Activated effector memory CD4-positive, alpha-beta T cell treated with anti-CD3 and anti-CD28 coated beads, Interleukin-2, amount 50 U/mL, for 16 hours (primary cell): Measurements from ENCODE around the gene OR10H1.
"Not testable (repeated sequence)": the region's sequence is repeated elsewhere in the genome, so short reads cannot be mapped to it uniquely, and the experiment has no call there.

Experiments used
- DNase-seq: peaks from one replicate; pipeline ENCODE4 v3.0.0-alpha.2; 2020

The OR10H1 gene

GRCh38 chr19:15828611-15829305 is 13.3 kb upstream of the OR10H1 start:
- peak; percentile 33 for DNase-seq

DNA sequence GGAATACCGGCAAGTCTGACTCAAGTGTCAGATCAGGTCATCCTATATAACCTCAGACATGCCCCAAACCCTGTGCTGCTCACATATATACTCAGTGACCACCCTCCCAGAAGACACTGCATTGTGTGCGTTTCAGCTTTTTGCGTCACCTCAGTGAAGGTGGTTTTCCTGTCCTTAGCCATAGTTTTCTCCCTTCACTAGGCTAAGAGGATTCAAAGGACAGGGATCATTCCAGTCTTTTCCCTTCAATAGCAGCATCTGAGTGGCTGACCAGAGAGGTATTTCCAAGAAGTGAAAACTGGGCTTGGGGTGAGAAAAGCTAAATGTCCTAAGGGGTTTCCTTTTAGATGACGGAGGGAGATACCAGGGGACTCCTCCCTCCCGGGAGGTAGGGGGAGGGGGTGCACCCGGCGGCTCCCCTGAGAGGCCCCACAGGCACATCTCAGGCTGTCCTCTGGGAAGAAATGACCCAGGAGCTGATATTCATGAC is 12.7 kb upstream of the OR10H1 start:
- DNase-seq, result no peak

DNA sequence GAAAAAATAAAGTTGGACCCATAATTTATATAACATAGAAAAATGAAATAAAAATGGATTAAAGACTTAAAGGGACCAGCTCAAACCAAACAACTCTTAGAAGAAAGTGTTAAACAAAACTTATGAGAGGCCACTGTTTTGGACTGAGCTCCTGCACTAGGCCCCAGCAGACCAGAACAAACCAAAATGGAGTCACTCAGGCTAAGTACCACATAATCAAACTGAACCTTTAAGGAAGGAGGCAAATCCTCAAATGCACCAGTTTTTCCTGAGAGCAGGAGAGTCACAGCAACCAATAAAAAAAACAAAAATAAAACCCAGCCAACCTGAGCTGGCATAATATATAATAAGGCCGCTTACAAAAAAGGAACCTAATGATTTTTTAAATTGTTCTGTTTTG is 10.3 kb upstream of the OR10H1 start:
- DNase-seq, result no peak

DNA sequence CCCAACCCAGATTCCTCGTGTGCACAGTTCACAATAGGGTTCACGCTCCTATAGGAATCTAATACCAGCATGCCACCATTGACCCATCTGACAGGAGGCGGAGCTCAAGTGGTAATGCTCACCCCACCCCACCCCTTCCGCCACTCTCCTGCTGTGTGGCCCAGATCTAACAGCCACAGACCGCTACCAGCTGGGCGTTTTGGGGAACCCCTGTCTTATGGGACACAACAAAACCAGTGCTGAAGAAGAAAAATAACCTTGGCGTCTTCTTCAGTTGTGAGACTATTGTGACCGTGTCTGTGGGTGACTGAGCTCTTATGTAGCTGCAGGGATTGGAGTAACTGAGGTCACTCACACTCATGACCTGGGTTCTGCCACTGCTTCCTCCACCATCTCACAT is 5.2 kb upstream of the OR10H1 start:
- peak; percentile 42 for DNase-seq

DNA sequence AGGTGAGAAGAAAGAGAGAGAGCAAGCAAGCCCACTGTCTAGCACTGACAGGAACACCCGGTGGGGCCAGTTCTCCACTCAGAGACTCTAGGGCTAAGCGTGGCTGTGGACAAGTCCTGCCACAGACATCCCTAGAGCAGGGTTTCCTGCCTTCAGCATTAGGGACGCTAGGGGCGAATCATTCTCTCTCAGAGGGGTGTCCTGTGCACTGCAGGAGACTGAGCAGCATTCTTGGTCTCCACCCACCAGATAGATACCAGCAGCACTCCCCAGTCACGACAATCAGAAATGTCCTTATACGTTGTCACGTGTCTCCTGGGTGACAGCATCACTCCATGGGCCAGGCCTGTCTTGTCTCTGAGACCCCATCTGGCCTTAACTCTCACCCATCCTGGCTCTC is 1.5 kb downstream of the OR10H1 start:
- peak; percentile 19 for DNase-seq

DNA sequence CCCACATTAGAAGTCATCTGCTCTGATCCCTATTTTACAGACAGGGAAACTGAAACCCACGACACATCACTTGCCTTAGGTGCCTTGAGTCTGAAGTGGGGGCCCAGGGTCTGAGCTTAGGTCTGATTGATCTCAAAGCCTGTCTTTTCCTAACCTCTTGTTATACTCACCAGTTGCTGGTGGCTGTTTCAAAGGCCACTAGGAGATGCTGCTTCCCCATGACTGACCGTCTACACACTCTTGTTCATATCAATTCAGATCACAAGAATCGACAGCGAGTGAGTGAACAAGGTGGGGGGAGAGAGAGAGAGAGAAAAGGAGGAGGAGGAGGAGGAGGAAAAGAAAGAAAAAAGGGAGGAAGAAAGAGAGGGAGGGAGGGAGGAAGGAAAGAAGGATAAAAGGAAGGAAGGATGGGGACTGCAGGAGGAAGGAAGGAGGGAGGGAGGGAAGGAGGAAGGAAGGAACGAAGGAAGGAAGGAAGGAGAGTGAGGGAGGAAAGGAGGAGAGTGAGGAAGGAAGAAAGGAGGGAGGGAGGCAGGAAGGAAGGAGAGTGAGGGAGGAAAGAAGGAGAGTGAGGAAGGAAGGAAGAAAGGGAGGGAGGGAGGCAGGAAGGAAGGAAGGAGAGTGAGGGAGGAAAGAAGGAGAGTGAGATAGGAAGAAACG is 3.3 kb downstream of the OR10H1 start:
- DNase-seq, result peak; percentile 68

- no peak for DNase-seq
These were observed 4.0 kb downstream of the OR10H1 start for GRCh38 chr19:15811476-15811875.

DNA sequence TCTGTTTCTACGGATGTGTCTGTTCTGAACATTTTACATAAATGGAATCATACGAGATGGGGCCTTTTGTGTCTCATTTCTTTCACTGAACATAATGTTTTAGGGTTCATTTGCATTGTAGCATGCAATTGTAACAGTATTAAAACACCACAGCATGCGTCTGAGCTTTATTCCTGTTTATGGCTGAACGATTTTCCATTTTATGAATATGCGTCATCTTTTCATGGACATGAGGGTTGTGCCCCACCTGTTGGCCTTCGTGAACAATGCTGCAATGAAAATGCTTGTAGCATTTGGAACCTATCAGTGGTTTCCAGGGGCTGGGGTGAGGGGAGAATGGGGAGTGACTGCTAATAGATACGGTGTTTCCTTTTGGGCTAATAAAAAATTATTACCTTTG is 5.1 kb downstream of the OR10H1 start:
- DNase-seq, result peak; percentile 8

- peak; percentile 55 for DNase-seq
These were observed 21.2 kb downstream of the OR10H1 start for GRCh38 chr19:15794279-15794678.

GRCh38 chr19:15790096-15790495 is 25.4 kb downstream of the OR10H1 start:
- DNase-seq, result no peak

DNA sequence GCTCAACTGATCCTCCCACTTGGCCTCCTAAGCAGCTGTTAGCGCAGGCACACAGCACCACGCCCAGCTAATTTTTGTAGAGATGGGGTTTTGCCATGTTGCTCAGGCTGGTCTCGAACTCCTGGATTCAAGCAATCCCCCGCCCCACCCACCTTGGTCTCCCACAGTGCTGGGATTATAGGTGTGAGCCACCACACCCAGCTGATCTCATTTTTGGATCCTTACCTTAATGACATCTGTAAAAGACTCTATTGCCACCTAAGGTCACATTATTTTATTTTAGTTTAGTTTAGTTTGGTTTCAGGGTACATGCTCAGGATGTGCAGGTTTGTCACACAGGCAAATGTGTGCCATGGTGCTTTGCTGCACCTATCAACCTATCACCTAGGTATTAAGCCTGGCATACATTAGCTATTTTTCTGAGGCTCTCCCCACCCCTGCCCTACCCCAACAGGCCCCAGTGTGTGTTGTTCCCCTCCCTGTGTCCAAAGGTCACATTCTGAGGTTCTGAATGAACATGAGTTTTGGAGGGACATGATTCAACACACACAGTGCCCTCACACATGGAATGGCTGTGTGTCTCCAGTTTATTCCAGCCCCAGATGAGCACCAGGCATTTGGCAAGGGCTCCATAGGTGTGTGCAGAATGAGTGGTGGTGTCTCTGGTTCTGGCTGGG is 26.7 kb downstream of the OR10H1 start:
- DNase-seq, result no peak

GRCh38 chr19:15787611-15788155 is 27.8 kb downstream of the OR10H1 start, which contains the start of gene OR10H5:
TSS of gene OR10H5 (plus strand) at chr19:15787661. CDS start at chr19:15794049, 6,388 bp downstream.
- DNase-seq, result no peak

GRCh38 chr19:15782896-15783295 is 32.6 kb downstream of the OR10H1 start:
- DNase-seq, result not testable (repeated sequence)

GRCh38 chr19:15782211-15782610 is 33.3 kb downstream of the OR10H1 start:
- no peak for DNase-seq

DNA sequence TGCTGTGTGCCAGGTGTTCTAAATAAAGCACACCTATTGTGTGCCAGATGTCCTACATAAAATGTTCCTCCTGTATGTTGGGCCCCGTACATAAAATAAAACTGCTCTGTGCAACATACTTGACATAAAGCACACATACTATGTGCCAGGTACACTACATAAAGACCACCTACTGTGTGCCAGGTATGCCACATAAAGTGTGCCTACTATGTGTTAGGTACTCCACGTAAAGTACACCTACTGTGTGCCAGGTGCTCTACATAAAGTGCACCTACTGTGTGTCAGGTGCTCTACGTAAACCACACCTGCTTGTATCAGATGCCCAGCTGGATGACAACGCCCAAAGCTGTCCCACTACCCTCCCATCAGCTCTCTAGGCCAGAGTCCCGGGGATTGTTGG is 33.8 kb downstream of the OR10H1 start:
- no peak for DNase-seq

DNA sequence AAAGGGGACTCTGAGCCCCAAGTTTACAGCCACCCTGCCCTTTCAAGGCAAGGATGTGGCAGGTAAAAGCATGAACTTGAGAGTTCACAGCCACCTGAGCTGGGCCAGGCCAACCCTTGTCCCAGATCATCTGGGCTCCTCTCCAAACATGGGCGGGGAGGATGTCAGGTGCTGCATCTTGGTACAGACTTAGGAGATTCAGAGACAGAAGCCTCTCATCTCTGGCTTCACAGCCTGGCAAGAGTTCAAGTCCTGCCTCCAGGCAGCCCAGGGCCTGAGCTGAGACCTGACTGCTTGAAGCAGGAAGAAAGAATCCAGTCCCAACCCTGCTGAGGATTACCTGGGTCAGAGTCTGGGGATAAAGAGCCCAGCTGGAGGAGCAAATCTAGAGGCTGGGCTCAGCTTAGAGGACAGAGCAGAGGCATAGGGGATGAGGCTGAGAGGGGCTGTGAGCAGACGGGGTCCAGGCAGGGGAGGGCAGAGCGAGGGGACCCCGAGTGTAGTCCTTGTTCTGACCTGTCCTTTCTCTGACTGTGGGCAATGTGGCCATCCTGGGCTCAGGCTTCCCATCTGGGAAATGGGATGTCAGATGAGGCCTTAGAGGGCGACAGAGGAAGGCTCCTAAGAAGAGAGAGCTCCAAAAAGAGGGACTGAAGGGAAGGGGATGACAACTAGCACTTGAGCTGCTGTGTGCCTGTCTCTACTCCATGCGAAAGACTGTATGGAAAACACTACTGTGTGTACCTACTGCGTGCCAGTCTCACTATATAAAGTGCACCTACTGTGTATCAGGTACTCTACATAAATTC is 34.6 kb downstream of the OR10H1 start:
- DNase-seq, result no peak

DNA sequence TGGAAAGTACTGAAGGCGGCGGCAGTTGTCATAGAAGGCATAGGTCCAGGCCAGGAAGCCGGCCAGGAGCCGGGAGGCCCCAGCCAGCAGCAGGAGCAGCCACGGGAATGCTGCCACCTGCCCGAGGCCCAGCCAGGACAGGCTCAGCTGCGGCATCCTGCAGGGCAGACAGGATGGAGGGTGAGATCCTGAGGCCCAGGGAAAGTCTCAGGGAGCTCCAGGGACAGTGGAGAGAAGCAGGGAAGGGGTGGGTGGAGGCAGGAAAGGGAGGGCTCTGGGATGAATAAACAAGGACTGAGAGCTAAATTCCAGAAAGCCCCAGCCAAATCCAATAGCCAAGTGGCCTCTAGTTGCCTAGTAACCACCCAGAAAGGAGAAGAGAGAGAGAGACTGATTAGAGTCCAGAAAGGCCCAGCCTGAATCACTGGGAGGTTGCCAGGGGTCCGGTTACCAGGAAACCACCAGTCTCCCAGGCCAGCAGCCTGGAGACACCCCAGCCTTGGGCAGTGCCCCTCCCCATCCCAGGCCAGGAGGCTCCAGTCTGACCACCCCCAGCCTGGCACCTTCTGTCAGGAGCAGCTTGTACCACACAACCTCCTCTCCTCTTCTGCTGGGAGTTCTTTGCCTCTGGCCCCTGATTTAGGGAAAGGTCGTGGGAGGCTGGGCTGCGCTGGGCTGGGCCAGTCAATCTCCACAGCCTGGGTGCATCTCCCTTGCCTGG is 35.5 kb downstream of the OR10H1 start:
- peak; percentile 9 for DNase-seq

GRCh38 chr19:15776991-15777970 is 38.2 kb downstream of the OR10H1 start:
- no peak for DNase-seq

GRCh38 chr19:15776264-15776663 is 39.2 kb downstream of the OR10H1 start:
- DNase-seq, result no peak

- no peak for DNase-seq
These were observed 40.2 kb downstream of the OR10H1 start for GRCh38 chr19:15775249-15775648.

- not testable (repeated sequence) for DNase-seq
These were observed 41.3 kb downstream of the OR10H1 start for GRCh38 chr19:15774159-15774558.
